ENCODE data around the gene TOMT.

- TF ChIP-seq CTCF (conservative IDR thresholded peaks at IDR 0.05; ENCODE audit: low read depth, low read length) (no peak), EZH2 (IDR thresholded peaks at IDR 0.05; ENCODE audit: low read length, unreplicated experiment) (no peak)
These were observed 13.5 kb downstream of the TOMT start for GRCh38 chr11:72119198-72119597.
